ENCODE results near the gene GLYAT. TPM values are rescaled to one million over a fixed set of nuclear protein-coding genes. Genes with fewer than 3 reads are reported as not detected.
"Not testable (repeated sequence)": the region's sequence is repeated elsewhere in the genome, so short reads cannot be mapped to it uniquely, and the experiment has no call there.

GLYAT gene
- total RNA-seq, 4 donors from 2014 or later: 0.36 to 0.42 TPM; not detected in 2

GRCh38 chr11:58719406-58720117 is 12.2 kb downstream of the GLYAT start:
- DNase-seq (ENCODE audit: low spot score in 2 of 2): no peak
- Histone ChIP-seq H3K27ac (no peak overlapping the region), H3K27me3 (no peaks in the 10 kb centered on the region), H3K36me3 (no peaks in the 10 kb centered on the region), H3K4me3 (no peak overlapping the region), H3K9me3 (no peaks in the 10 kb centered on the region), H3K4me1 (no peaks in the 10 kb centered on the region)
- WGBS: 63% methylated on average over 2 of the region's 2 CpGs
- TF ChIP-seq POLR2AphosphoS5 (IDR thresholded peaks at IDR 0.05) (no peak), EP300 (IDR thresholded peaks at IDR 0.05) (no peak), POLR2A (IDR thresholded peaks at IDR 0.05) (no peak)
- TF ChIP-seq, protein P1, sequence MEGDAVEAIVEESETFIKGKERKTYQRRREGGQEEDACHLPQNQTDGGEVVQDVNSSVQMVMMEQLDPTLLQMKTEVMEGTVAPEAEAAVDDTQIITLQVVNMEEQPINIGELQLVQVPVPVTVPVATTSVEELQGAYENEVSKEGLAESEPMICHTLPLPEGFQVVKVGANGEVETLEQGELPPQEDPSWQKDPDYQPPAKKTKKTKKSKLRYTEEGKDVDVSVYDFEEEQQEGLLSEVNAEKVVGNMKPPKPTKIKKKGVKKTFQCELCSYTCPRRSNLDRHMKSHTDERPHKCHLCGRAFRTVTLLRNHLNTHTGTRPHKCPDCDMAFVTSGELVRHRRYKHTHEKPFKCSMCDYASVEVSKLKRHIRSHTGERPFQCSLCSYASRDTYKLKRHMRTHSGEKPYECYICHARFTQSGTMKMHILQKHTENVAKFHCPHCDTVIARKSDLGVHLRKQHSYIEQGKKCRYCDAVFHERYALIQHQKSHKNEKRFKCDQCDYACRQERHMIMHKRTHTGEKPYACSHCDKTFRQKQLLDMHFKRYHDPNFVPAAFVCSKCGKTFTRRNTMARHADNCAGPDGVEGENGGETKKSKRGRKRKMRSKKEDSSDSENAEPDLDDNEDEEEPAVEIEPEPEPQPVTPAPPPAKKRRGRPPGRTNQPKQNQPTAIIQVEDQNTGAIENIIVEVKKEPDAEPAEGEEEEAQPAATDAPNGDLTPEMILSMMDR (IDR thresholded peaks at IDR 0.05): no peak

- 4% methylated on average over 1 of the region's 1 CpG for WGBS
- Histone ChIP-seq H3K27ac (no peak overlapping the region), H3K36me3 (no peaks in the 10 kb centered on the region), H3K4me1 (no peaks in the 10 kb centered on the region), H3K4me3 (no peak overlapping the region), H3K9me3 (no peaks in the 10 kb centered on the region), H3K27me3 (no peaks in the 10 kb centered on the region)
- TF ChIP-seq, protein P1 (IDR thresholded peaks at IDR 0.05): no peak
- TF ChIP-seq POLR2A (IDR thresholded peaks at IDR 0.05) (no peak), EP300 (IDR thresholded peaks at IDR 0.05) (no peak), POLR2AphosphoS5 (IDR thresholded peaks at IDR 0.05) (no peak)
- no peak for DNase-seq (ENCODE audit: low spot score in 2 of 2)
Measured at GRCh38 chr11:58712531-58712930, 19.2 kb downstream of the GLYAT start.

- no peaks in the 10 kb centered on the region for H3K36me3 ChIP-seq
- H3K27me3 ChIP-seq: no peaks in the 10 kb centered on the region
- no peaks in the 10 kb centered on the region for H3K4me1 ChIP-seq
- H3K9me3 ChIP-seq: no peaks in the 10 kb centered on the region
- DNase-seq (ENCODE audit: low spot score in 2 of 2): no peak
- 65% methylated on average over 2 of the region's 2 CpGs for WGBS
- TF ChIP-seq POLR2AphosphoS5 (IDR thresholded peaks at IDR 0.05): no peak
- TF ChIP-seq EP300 (IDR thresholded peaks at IDR 0.05): no peak
- no peak for TF ChIP-seq POLR2A (IDR thresholded peaks at IDR 0.05)
- TF ChIP-seq, protein P1 (IDR thresholded peaks at IDR 0.05): no peak
- no peak overlapping the region for H3K4me3 ChIP-seq
- no peak overlapping the region for H3K27ac ChIP-seq
Measured at GRCh38 chr11:58711832-58712231, 19.9 kb downstream of the GLYAT start.

- no peak overlapping the region for H3K4me3 ChIP-seq
- no peak for DNase-seq (ENCODE audit: low spot score in 2 of 2)
- H3K27me3 ChIP-seq: no peaks in the 10 kb centered on the region
- no peaks in the 10 kb centered on the region for H3K9me3 ChIP-seq
- 81% methylated on average over 3 of the region's 3 CpGs for WGBS
- H3K4me1 ChIP-seq: no peaks in the 10 kb centered on the region
- no peaks in the 10 kb centered on the region for H3K36me3 ChIP-seq
- H3K27ac ChIP-seq: no peak overlapping the region
- no peak for TF ChIP-seq EP300 (IDR thresholded peaks at IDR 0.05)
- TF ChIP-seq, protein P1 (IDR thresholded peaks at IDR 0.05): no peak
- TF ChIP-seq POLR2AphosphoS5 (IDR thresholded peaks at IDR 0.05): no peak
- TF ChIP-seq POLR2A (IDR thresholded peaks at IDR 0.05): no peak
Measured at GRCh38 chr11:58707767-58708166, 24.0 kb downstream of the GLYAT start.

GRCh38 chr11:58696825-58697224 is 34.9 kb downstream of the GLYAT start:
- H3K4me1 ChIP-seq; H3K27me3 ChIP-seq; H3K36me3 ChIP-seq; H3K27ac ChIP-seq; H3K9me3 ChIP-seq; H3K4me3 ChIP-seq; DNase-seq (ENCODE audit: low spot score in 2 of 2): not testable (repeated sequence)
- 80% methylated on average over 2 of the region's 3 CpGs for WGBS

DNA sequence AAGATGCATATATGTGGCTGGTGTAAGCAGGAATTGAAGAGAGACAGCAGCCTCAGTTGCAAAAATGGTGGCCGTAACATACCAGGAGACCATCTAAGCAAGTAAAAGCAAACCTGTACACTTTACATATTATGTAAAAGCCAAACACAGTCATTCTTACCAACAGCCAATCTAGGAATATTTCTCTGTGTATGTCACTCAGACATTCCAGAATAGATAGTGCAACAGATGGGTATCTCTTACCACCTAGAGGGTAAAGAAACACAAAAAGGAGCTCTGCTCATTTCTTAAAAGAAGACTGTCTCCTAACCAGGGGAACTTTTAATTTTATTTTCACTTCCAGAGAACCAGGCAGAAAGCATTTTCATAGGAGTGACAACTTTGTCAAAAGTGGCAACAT is 38.7 kb downstream of the GLYAT start:
- Histone ChIP-seq H3K9me3 (no peaks in the 10 kb centered on the region), H3K27me3 (no peaks in the 10 kb centered on the region), H3K4me1 (no peaks in the 10 kb centered on the region), H3K36me3 (no peaks in the 10 kb centered on the region), H3K27ac (no peak overlapping the region), H3K4me3 (no peak overlapping the region)
- no peak for DNase-seq (ENCODE audit: low spot score in 2 of 2)
- TF ChIP-seq EP300 (IDR thresholded peaks at IDR 0.05): no peak
- TF ChIP-seq POLR2A (IDR thresholded peaks at IDR 0.05): no peak
- TF ChIP-seq, protein P1 (IDR thresholded peaks at IDR 0.05): no peak
- no peak for TF ChIP-seq POLR2AphosphoS5 (IDR thresholded peaks at IDR 0.05)
- 89% methylated on average over 1 of the region's 1 CpG for WGBS

Measured in suprapubic skin (tissue), 4 donors.